Cerebellar cortex (tissue), 1 donor: ENCODE results near the gene TOGARAM2.
"Not testable (repeated sequence)": the region's sequence is repeated elsewhere in the genome, so short reads cannot be mapped to it uniquely, and the experiment has no call there.

Experiments
- DNase-seq: peaks from one replicate; pipeline ENCODE4 v3.0.0-alpha.2; 2015; ENCODE audit warnings: low spot score

Gene TOGARAM2

GRCh38 chr2:28977176-28977875 lies 3.8 kb upstream of the TOGARAM2 start:
- no peak for DNase-seq

GRCh38 chr2:28978001-28978400 lies 3.1 kb upstream of the TOGARAM2 start:
- DNase-seq = not testable (repeated sequence)

DNA sequence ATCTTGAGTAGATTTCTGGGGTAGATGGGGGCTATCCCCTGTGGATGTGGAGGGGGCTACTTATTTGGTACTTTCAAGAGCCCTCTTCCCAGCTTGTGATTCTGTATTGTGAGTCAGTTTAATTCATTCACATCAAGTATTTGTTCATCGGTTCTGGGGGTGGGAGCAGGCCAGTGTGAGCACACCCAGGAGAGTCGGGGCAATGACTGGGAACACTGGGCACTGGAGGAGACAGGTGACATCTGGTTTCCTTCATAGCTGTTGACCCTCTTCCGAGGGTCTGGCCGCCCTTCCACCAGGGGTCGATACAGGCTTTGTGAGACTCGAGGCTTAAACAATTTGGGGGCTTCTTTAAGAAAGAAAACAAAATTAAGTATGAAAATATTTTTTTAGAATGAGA lies 2.5 kb upstream of the TOGARAM2 start:
- no peak for DNase-seq

GRCh38 chr2:28979041-28979440 lies 2.1 kb upstream of the TOGARAM2 start:
- DNase-seq = no peak

- no peak for DNase-seq
Observed at GRCh38 chr2:28979576-28980366, 1.3 kb upstream of the TOGARAM2 start.

GRCh38 chr2:28980368-28981015 lies 606 bp upstream of the TOGARAM2 start:
- no peak for DNase-seq

- DNase-seq = no peak
Observed at GRCh38 chr2:28981620-28982376, 700 bp downstream of the TOGARAM2 start.

- DNase-seq = no peak
Observed at GRCh38 chr2:28982381-28982950, 1.4 kb downstream of the TOGARAM2 start.

DNA sequence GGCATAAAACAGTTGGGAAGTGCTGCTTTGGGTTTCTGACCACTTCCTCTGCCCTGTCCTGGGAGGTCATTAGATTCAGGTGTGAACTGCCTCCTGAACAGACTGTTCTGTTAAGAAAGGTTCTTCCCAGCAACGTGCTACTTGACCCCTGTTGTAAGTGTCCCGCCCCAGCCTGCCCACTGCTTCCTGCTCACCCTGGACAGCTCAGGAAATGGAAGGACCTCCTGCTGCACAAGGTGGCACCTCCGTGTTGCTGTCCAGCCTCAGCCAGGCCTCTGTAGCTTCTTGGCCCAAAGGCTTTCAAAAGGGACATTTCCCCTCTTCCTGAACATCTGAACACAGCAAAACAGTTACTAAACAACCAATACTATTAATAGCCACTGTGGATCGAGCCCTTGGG lies 5.3 kb downstream of the TOGARAM2 start:
- DNase-seq = no peak

DNA sequence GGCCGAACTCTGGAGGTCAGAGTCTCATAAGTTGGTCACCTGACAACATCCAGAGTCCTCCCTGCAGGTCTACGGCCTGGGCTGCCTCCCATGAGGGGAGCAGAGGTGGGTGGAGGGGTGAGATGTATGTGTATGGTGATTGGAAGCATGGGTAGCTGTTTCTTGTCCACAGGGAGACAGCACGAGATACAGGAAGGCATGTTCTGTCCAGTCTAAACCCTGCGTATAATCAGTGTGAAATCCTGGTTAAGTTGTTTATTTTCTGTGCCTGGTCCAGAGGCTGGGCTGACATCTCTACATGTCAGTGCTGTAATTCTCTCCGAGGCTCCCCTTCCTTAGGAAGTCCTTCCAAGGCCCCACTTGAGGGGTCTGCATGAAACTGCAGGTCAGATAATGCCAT lies 8.9 kb downstream of the TOGARAM2 start:
- no peak for DNase-seq

DNA sequence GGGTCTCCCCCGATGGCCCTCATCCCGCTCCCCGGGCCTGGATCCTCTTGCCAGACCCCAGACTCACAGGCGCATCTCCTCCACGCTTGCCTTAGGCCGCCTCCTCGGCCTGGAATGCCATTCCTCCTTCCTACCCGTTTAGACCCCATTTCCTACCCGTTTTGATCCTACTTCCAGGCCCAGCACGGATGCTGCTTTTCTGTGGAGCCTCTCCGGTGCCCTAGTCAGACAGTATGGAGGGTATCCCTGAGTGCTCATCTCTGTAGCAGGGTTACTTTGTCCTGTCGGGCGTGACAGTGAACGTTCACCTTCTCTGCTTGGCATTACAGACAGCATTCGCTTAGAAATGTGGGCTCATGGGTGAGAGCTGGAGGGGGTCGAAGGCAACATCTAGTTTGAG lies 9.3 kb downstream of the TOGARAM2 start:
- no peak for DNase-seq

- DNase-seq = no peak
Observed at GRCh38 chr2:28991021-28991420, 9.9 kb downstream of the TOGARAM2 start.

GRCh38 chr2:28991460-28991859 lies 10.4 kb downstream of the TOGARAM2 start:
- no peak for DNase-seq

DNA sequence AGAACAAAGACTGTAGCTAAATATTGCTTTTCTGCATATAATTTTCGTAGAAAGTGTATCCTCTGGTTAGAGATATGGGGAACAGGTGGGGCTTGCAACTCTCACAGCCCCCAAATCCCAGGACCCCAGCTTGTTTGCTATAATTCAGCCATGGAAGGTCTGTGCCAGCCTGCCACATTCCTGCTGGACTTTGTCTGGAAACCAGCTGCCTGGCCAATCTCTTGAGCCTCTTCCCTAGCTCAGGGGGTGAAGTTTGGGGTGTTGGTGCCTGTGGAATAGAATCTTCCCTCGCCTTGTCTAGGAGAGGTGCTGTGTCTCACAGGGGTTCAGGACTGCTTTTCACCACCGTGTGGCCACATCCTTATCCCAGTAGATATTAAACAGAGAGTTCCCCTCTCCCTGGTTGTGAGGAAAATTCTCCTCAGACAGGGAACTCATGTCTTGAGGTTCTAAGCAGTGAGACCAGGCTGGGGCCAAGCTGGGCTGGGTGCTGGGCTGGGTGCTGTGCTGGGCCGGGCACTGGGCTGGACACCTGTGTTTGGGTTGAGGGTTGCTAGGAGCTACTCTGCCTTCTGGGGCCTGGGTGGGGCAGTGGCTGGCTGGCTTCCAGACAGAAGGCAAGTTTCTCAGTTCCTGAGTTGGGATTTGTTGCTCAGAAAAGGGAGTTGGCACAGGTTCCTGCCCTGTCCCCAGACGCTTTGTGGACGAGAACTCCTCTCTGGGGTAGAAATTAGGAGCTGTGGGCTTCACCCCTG lies 12.3 kb downstream of the TOGARAM2 start:
- no peak for DNase-seq

DNA sequence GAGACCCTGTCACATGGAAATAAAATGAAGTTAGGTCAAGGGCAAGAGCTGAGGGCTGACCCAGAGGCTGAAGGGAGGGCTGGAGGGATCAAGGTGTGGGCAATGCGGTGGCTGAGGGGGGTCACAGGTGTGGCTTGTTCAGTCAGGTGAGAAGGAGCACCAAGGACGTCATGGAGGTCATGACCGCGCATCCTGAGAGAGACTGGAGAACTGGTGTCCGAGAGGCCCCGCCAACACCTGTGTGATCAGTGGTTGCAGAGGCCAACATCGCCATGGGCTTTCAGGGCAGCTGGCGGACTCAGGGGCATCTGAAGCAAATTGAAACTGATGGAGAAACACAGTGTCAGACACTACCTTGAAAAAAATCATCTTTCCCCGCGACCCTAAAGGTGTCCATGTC lies 13.0 kb downstream of the TOGARAM2 start:
- no peak for DNase-seq

DNA sequence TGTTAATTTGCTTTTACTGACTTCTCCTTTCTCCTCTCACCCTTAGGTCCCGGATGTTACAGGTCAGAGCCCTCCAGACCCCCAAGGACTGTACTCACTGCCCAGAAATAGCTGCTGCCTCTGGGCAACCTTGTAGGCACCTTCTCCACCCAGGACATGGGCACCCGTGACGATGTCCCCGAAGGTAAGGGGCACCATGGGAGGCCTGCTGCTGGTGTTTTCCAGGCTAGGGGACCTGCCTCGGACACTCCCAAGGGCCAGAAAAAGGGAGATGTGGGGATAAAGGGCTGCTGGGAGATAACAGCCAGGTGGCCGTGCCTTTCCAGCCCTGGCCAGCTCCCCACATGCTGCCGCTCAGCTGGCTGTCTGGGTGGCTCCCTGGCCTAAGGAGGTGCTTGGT lies 13.6 kb downstream of the TOGARAM2 start:
- no peak for DNase-seq

- DNase-seq = no peak
Observed at GRCh38 chr2:28995765-28996750, 15.0 kb downstream of the TOGARAM2 start.

GRCh38 chr2:28997237-28997846 lies 16.2 kb downstream of the TOGARAM2 start:
- no peak for DNase-seq
